GM06990 (cell line): ENCODE measurements around the gene P2RX2.

Experiments
- DNase-seq: peaks from one replicate; pipeline ENCODE4 v3.0.0-alpha.2; 2011; ENCODE audit not compliant: insufficient read length; ENCODE audit errors: extremely low read depth
- H3K27me3 ChIP-seq: replicated peaks from 2 replicates; pipeline ENCODE4 v1.6.0; 2011; ENCODE audit warnings: low read length; ENCODE audit not compliant: control insufficient read depth, insufficient read depth
- H3K36me3 ChIP-seq: 2 replicates; pipeline ENCODE4 v1.5.1; 2011; ENCODE audit warnings: low read length; ENCODE audit not compliant: control insufficient read depth, insufficient read depth
- H3K4me3 ChIP-seq: replicated peaks from 2 replicates; pipeline ENCODE4 v1.5.1; 2011; ENCODE audit warnings: low read depth, mild to moderate bottlenecking, control low read depth, low read length
- TF ChIP-seq, protein P1 (sequence below): IDR thresholded peaks from 2 replicates; pipeline ENCODE4 v1.5.1; 2011; ENCODE audit warnings: low read length, control low read depth, mild to moderate bottlenecking, inconsistent platforms; ENCODE audit not compliant: insufficient read depth, poor library complexity, severe bottlenecking

Gene P2RX2

DNA sequence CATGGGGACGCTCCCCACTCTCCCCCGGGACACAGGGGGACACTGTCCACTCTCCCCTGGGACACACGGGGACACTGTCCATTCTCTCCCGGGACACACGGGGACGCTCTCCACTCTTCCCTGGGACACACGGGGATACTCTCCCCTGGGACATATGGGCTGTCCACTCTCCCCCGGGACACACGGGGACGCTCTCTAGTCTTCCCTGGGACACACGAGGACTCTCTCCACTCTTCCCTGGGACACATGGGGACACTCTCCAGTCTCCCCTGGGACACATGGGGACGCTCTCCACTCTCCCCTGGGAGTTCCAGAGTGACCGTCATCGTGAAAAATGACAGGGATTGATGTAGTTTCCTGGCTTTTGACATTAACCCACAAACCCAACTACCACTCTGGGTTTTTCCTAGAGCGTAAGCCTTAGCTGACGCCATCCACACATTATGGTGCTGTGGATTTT is 3.0 kb upstream of the P2RX2 start:
- no peaks in the 10 kb centered on the region for H3K36me3 ChIP-seq

DNA sequence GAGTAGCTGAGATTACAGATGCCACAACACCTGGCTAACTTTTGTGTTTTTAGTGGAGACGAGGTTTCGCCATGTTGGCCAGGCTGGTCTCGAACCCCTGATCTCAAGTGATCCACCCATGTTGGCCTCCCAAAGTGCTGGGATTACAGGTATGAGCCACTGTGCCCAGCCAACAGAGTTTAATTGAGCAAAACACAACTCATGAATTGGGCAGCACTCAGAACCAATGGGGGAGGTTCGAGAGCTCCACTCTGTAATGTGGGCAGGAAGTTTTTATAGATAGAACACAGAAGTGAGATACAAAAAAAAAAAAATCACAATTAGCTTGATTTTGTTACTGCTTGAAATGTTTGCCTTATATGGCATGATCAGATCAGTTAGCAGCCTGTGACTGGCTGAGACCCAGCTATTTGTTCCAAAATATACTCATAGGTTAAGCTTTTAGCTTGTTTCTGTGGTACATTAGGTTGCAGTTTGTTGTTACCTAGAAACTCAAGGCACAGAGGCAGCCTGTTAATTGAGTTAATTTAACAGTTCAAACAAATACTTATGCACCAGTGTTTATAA is 1.4 kb upstream of the P2RX2 start:
- no peak overlapping the region for H3K4me3 ChIP-seq
- no peaks in the 10 kb centered on the region for H3K36me3 ChIP-seq
- no peak for DNase-seq
- H3K27me3 ChIP-seq, result no peaks in the 10 kb centered on the region
- TF ChIP-seq, protein P1, sequence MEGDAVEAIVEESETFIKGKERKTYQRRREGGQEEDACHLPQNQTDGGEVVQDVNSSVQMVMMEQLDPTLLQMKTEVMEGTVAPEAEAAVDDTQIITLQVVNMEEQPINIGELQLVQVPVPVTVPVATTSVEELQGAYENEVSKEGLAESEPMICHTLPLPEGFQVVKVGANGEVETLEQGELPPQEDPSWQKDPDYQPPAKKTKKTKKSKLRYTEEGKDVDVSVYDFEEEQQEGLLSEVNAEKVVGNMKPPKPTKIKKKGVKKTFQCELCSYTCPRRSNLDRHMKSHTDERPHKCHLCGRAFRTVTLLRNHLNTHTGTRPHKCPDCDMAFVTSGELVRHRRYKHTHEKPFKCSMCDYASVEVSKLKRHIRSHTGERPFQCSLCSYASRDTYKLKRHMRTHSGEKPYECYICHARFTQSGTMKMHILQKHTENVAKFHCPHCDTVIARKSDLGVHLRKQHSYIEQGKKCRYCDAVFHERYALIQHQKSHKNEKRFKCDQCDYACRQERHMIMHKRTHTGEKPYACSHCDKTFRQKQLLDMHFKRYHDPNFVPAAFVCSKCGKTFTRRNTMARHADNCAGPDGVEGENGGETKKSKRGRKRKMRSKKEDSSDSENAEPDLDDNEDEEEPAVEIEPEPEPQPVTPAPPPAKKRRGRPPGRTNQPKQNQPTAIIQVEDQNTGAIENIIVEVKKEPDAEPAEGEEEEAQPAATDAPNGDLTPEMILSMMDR, result no peak

More for the DNA sequence above, 3.0 kb upstream of the P2RX2 start:
- TF ChIP-seq, protein P1, result no peak
- H3K4me3 ChIP-seq, result no peak overlapping the region
- no peaks in the 10 kb centered on the region for H3K27me3 ChIP-seq
- DNase-seq, result no peak

DNA sequence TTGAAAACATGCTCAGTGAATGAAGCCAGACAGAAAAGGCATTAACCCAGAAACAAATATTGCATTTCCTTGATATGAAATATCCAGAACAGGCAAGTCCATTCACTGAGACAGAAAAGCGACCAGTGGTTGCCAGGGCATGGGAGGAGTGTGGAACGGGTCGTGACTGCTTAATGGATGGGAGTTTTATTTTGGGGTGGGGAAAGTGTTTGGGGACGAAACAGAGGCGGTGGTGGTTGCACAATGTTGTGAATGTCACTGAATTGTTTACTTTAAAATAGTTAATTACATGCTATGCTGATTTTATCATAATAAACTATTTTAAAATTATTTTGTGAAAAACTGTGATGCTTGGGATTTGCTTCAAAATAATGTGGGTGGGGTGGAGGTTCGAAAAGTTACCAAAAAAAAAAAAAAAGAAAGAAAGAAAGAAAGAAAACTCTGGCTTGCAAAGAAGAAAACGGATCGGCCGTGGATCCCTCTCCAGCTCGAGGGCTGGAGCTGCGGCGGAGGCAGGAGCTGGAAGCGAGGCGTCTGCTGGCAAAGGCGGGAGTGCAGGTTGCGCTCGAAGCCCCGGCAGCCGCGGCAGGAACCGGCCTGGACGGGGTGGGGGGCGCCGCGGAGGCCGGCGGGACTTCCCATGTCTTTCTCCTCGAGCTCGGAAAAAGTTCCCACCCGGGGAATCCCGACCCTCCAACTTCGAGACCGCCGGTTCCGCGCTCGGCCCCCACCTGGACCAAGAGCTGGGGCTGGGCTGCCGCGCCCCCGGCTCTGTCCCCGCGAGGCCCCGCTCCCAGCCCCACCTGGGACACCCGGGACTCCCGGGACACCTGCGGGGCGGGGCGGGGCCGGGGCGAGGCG is 524 bp upstream of the P2RX2 start:
- Histone ChIP-seq H3K4me3 (no peak overlapping the region), H3K27me3 (no peaks in the 10 kb centered on the region), H3K36me3 (no peaks in the 10 kb centered on the region)
- no peak for DNase-seq
- TF ChIP-seq, protein P1, result no peak

DNA sequence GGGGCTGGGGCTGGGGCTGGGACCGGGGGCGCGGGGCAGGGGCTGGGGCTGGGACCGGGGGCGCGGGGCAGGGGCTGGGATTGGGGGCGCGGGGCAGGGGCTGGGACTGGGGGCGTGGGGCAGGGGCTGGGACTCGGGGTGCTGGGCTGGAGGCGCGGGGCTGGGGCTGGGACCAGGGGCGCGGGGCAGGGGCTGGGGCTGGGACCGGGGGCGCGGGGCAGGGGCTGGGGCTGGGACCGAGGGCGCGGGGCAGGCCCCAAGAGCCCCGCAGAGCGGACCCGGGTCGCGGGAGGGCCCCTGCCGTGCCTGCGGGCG is 452 bp downstream of the P2RX2 start:
- no peak overlapping the region for H3K4me3 ChIP-seq
- no peaks in the 10 kb centered on the region for H3K27me3 ChIP-seq
- TF ChIP-seq, protein P1, result no peak
- no peak for DNase-seq
- no peaks in the 10 kb centered on the region; the same call in 1 of the 2 replicates for H3K36me3 ChIP-seq

DNA sequence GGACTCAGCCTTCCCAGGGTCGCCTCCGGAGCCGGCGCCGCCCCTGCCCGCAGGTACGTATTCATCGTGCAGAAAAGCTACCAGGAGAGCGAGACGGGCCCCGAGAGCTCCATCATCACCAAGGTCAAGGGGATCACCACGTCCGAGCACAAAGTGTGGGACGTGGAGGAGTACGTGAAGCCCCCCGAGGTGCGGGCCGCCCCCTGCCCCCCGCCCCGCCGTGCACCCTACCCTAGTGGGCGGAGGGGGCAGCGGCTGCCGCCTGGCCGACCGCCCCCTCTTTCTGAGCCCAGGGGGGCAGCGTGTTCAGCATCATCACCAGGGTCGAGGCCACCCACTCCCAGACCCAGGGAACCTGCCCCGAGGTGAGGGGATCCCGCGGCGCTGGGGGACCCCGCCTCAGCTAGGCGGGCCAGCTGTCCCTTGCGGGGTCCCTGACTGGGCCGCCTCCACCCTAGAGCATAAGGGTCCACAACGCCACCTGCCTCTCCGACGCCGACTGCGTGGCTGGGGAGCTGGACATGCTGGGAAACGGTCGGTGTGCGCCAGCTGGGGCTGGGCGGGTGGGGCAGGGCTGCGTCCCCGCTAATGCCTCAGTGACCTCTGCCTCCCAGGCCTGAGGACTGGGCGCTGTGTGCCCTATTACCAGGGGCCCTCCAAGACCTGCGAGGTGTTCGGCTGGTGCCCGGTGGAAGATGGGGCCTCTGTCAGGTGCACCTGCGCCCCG is 973 bp downstream of the P2RX2 start:
- Histone ChIP-seq H3K36me3 (peaks cover 2% of the 10 kb centered on the region), H3K4me3 (no peak overlapping the region), H3K27me3 (no peaks in the 10 kb centered on the region)
- DNase-seq, result no peak
- TF ChIP-seq, protein P1, result no peak
